Body of pancreas (tissue), 4 donors: Measurements from ENCODE around the gene CAPZA2. TPM values are rescaled to one million over a fixed set of nuclear protein-coding genes. Genes with fewer than 3 reads are reported as not detected.

Experiments
- ATAC-seq: fragments of 150-250 bp; one replicate; pipeline ENCODE4 v1.9.1; 2016
- DNase-seq, 4 donors: peaks; one replicate each; pipeline ENCODE4 v3.0.0-alpha.2; 2019
- H3K27ac ChIP-seq, 4 donors: fragments of 200-600 bp; sonication (generic); 1 replicate in 3 of 4; 2 replicates in 1 of 4; pipeline versions ENCODE4 v1.5.1 to v1.6.1; 2016 to 2019; ENCODE audit warnings: mild to moderate bottlenecking in 1 of 4, mixed read lengths in 1 of 4, moderate library complexity in 1 of 4
- H3K27me3 ChIP-seq, 2 donors: fragments of 200-600 bp; sonication (generic); one replicate each; pipeline ENCODE4 v1.6.0; 2016; ENCODE audit warnings: mild to moderate bottlenecking in 1 of 2
- H3K36me3 ChIP-seq, 2 donors: fragments of 200-600 bp; sonication (generic); replicated peaks in 1 of 2; 2 replicates each; pipeline ENCODE4 v1.5.1; 2016; ENCODE audit warnings: low read depth in 2 of 2; ENCODE audit not compliant: insufficient read depth in 1 of 2
- H3K4me1 ChIP-seq: fragments of 200-600 bp; sonication (generic); one replicate; pipeline ENCODE4 v1.6.0; 2016
- H3K4me3 ChIP-seq, 2 donors: fragments of 200-600 bp; sonication (generic); 1 replicate in 1 of 2; 2 replicates in 1 of 2; pipeline ENCODE4 v1.5.1; 2016 to 2019
- H3K9me3 ChIP-seq, 3 donors: fragments of 200-600 bp; sonication (generic); 1 replicate in 2 of 3; 2 replicates in 1 of 3; pipeline ENCODE4 v1.5.1; 2016
- CTCF ChIP-seq, 7 experiments: fragments of 450-650 bp in 4 of 7; fragments of 200-600 bp in 3 of 7; sonication (generic) in 3 of 7; IDR thresholded peaks; one replicate each; pipeline ENCODE4 v1.5.1; 2016 to 2019; ENCODE audit warnings: antibody characterized with exemption in 7 of 7
- POLR2A ChIP-seq, 3 donors: fragments of 450-650 bp; IDR thresholded peaks; one replicate each; pipeline ENCODE4 v1.6.1; 2016; ENCODE audit warnings: antibody characterized with exemption in 3 of 3, mild to moderate bottlenecking in 2 of 3
- WGBS, 2 donors: methylation state at CpG; one replicate each; pipeline ENCODE4 v1.1.5; 2017; 5-methylcytosine and 5-hydroxymethylcytosine counted together
- intact Hi-C: fragments of 100-400 bp; cut with DNase I; formaldehyde crosslinking; loops from one replicate; pipeline ENCODE4 v1.15.1; 2023
- total RNA-seq, 2 donors: library from RNA; depleted of rRNA; stranded (reverse); fragments of >200 nt; gene quantifications; one replicate each; pipeline ENCODE4 v1.1.0, GENCODE V29; 2016

The CAPZA2 gene
- total RNA-seq, 2 donors from 2014 or later, result 53.1 to 53.4 TPM

GRCh38 chr7:116929021-116929420, 66.6 kb downstream of the CAPZA2 start:
- intact Hi-C loops, result no loop called here
- no peaks in the 10 kb centered on the region for H3K27me3 ChIP-seq
- H3K36me3 ChIP-seq, result no peaks in the 10 kb centered on the region
- no peak for ATAC-seq
- no peak overlapping the region for H3K27ac ChIP-seq
- H3K9me3 ChIP-seq, result no peaks in the 10 kb centered on the region
- H3K4me1 ChIP-seq, result no peaks in the 10 kb centered on the region
- DNase-seq, result no peak
- TF ChIP-seq CTCF (IDR thresholded peaks at IDR 0.05) (no peak), POLR2A (IDR thresholded peaks at IDR 0.05) (no peak)
- H3K4me3 ChIP-seq, result no peak overlapping the region
- WGBS, 2 donors, result 51 to 75% methylated on average over 3 of the region's 3 CpGs

- TF ChIP-seq POLR2A (IDR thresholded peaks at IDR 0.05), result no peak
- peak; percentile 82 to 93 (median 89) for TF ChIP-seq CTCF (IDR thresholded peaks at IDR 0.05)
- ATAC-seq, result peak; percentile 87
- H3K4me3 ChIP-seq, result no peak overlapping the region
Measured at GRCh38 chr7:116929914-116930913, 67.8 kb downstream of the CAPZA2 start.

GRCh38 chr7:116932566-116932965, 70.2 kb downstream of the CAPZA2 start:
- no peaks in the 10 kb centered on the region for H3K4me1 ChIP-seq
- H3K27me3 ChIP-seq, result no peaks in the 10 kb centered on the region
- TF ChIP-seq POLR2A (IDR thresholded peaks at IDR 0.05) (no peak), CTCF (IDR thresholded peaks at IDR 0.05) (no peak)
- intact Hi-C loops, result loop anchor here (5.0 to 10.0 kb wide), 2 partner anchors 52 to 195 kb away; no protein-coding TSS in a partner anchor
- 88 to 90% methylated on average over 6 to 7 of the region's 7 CpGs for WGBS, 2 donors
- H3K9me3 ChIP-seq, result no peaks in the 10 kb centered on the region
- H3K27ac ChIP-seq, result no peak overlapping the region
- ATAC-seq (no peak), DNase-seq (no peak)
- no peaks in the 10 kb centered on the region for H3K36me3 ChIP-seq
- H3K4me3 ChIP-seq, result no peak overlapping the region

More at GRCh38 chr7:116929914-116930913, 67.8 kb downstream of the CAPZA2 start:
- no peak overlapping the region for H3K27ac ChIP-seq
- WGBS, 2 donors, result 22% methylated on average over 23 to 25 of the region's 25 CpGs
- H3K9me3 ChIP-seq, result no peaks in the 10 kb centered on the region
- H3K36me3 ChIP-seq, result no peaks in the 10 kb centered on the region
- H3K4me1 ChIP-seq, result no peaks in the 10 kb centered on the region
- DNase-seq, result peak; percentile 78 to 86 (median 83)
- H3K27me3 ChIP-seq, result no peaks in the 10 kb centered on the region
- intact Hi-C loops, result loop anchor here (5.0 to 10.0 kb wide), 2 partner anchors 55 to 197 kb away; no protein-coding TSS in a partner anchor

- no peaks in the 10 kb centered on the region for H3K4me1 ChIP-seq
- no peak for TF ChIP-seq CTCF (IDR thresholded peaks at IDR 0.05)
- TF ChIP-seq POLR2A (IDR thresholded peaks at IDR 0.05), result no peak
- intact Hi-C loops, result loop anchor here (5.0 to 10.0 kb wide), 2 partner anchors 51 to 194 kb away; no protein-coding TSS in a partner anchor
- 79 to 88% methylated on average over 3 of the region's 3 CpGs for WGBS, 2 donors
- no peak overlapping the region for H3K27ac ChIP-seq
- no peaks in the 10 kb centered on the region for H3K27me3 ChIP-seq
- no peak for DNase-seq
- H3K9me3 ChIP-seq, result no peaks in the 10 kb centered on the region
- ATAC-seq, result no peak
- H3K4me3 ChIP-seq, result no peak overlapping the region
- no peaks in the 10 kb centered on the region for H3K36me3 ChIP-seq
Measured at GRCh38 chr7:116933465-116933864, 71.1 kb downstream of the CAPZA2 start.
